NCI-H2227 treated with DMSO at 0.1 percent for 48 hours (cell line): ENCODE data around the gene ZFC3H1.

Source experiments
- DNase-seq: peaks from one replicate; lab custom pipeline; 2025; lab: John Stamatoyannopoulos, UW

The ZFC3H1 gene

GRCh38 chr12:71684081-71684480 lies 20.4 kb upstream of the ZFC3H1 start:
- DNase-seq, result no peak

GRCh38 chr12:71683633-71684032 lies 20.0 kb upstream of the ZFC3H1 start:
- no peak for DNase-seq

GRCh38 chr12:71682466-71682865 lies 18.8 kb upstream of the ZFC3H1 start:
- no peak for DNase-seq

- no peak for DNase-seq
Measured at GRCh38 chr12:71671816-71672215, 8.2 kb upstream of the ZFC3H1 start.

- no peak for DNase-seq
Measured at GRCh38 chr12:71671311-71671710, 7.7 kb upstream of the ZFC3H1 start.

- DNase-seq, result no peak
Measured at GRCh38 chr12:71666259-71666658, 2.6 kb upstream of the ZFC3H1 start.

GRCh38 chr12:71665090-71665463 lies 1.4 kb upstream of the ZFC3H1 start:
- no peak for DNase-seq

GRCh38 chr12:71664411-71665089 lies 902 bp upstream of the ZFC3H1 start:
- no peak for DNase-seq

- DNase-seq, result peak; percentile 57
Measured at GRCh38 chr12:71662849-71663560, 643 bp downstream of the ZFC3H1 start.

GRCh38 chr12:71661977-71662530 lies 1.6 kb downstream of the ZFC3H1 start:
- no peak for DNase-seq

- DNase-seq, result no peak
Measured at GRCh38 chr12:71656740-71657139, 6.9 kb downstream of the ZFC3H1 start.

GRCh38 chr12:71655907-71656306 lies 7.7 kb downstream of the ZFC3H1 start:
- DNase-seq, result no peak

GRCh38 chr12:71655495-71655894 lies 8.2 kb downstream of the ZFC3H1 start:
- DNase-seq, result no peak

- no peak for DNase-seq
Measured at GRCh38 chr12:71654200-71654599, 9.4 kb downstream of the ZFC3H1 start.

GRCh38 chr12:71653137-71653536 lies 10.5 kb downstream of the ZFC3H1 start:
- DNase-seq, result no peak

GRCh38 chr12:71652656-71653055 lies 11.0 kb downstream of the ZFC3H1 start:
- DNase-seq, result no peak

- DNase-seq, result no peak
Measured at GRCh38 chr12:71649401-71649800, 14.2 kb downstream of the ZFC3H1 start.

- no peak for DNase-seq
Measured at GRCh38 chr12:71648537-71648936, 15.1 kb downstream of the ZFC3H1 start.

- no peak for DNase-seq
Measured at GRCh38 chr12:71646512-71646911, 17.1 kb downstream of the ZFC3H1 start.

GRCh38 chr12:71645268-71645667 lies 18.4 kb downstream of the ZFC3H1 start:
- DNase-seq, result no peak

- no peak for DNase-seq
Measured at GRCh38 chr12:71642264-71642663, 21.4 kb downstream of the ZFC3H1 start.

- DNase-seq, result no peak
Measured at GRCh38 chr12:71641390-71641789, 22.3 kb downstream of the ZFC3H1 start.

GRCh38 chr12:71640316-71640715 lies 23.3 kb downstream of the ZFC3H1 start:
- no peak for DNase-seq
